Hematopoietic multipotent progenitor cell (in vitro differentiated cells): ENCODE measurements around the gene CDCA5. TPM values are rescaled to one million over a fixed set of nuclear protein-coding genes. Genes with fewer than 3 reads are reported as not detected.
A peak's percentile ranks its signal among the peaks of the same experiment; 100 is the strongest.

ENCODE experiments used
- DNase-seq, 3 donors: peaks; one replicate each; pipeline ENCODE4 v3.0.0-alpha.2; 2011 to 2015; ENCODE audit warnings: low read depth in 2 of 3, low spot score in 2 of 3
- small RNA-seq: library from RNA; depleted of rRNA; stranded (forward); fragments of <200 nt; gene quantifications from one replicate; pipeline ENCODE3, GENCODE V24; 2012
- total RNA-seq: library from RNA; depleted of rRNA; stranded (reverse); fragments of >200 nt; gene quantifications from one replicate; pipeline ENCODE4 v1.2.3, GENCODE V29; 2012

The CDCA5 gene
- total RNA-seq, 1 donor: 5.1 TPM

DNA sequence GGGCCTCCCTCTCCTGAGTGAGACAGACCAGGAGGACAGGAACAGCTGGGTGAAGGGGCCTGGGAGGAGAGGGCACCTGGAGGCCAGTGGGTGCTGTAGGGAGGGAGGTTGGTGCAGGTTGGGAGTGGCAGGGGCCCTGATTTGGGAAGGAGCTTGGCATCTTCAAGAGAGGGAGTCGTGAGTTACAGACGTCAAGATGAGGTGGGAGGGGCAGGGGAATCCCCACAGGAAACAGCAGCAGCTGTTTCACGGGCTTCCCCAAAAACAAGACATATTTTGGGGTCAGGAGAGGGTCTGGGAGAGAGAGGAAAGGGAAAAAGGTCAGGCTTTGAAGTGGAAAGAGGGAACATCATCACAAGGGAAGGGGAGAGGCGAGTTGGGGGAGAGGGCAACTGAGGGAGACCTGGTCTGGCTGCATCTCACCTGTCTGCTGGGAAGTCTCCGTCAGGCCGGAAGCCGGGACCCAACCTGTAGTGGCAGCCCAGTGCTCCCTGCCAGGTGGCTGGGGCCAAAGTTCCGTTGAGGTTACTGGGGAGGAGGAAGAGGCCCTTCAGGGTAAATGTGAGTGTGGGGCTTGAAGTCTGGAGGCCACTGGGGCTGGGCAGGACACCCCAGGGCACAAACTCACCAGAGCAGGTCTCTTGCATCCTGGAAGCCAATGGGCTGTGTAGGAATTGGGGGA lies 29.9 kb downstream of the CDCA5 start:
- peak; percentile 14 to 53 (median 41) for DNase-seq

DNA sequence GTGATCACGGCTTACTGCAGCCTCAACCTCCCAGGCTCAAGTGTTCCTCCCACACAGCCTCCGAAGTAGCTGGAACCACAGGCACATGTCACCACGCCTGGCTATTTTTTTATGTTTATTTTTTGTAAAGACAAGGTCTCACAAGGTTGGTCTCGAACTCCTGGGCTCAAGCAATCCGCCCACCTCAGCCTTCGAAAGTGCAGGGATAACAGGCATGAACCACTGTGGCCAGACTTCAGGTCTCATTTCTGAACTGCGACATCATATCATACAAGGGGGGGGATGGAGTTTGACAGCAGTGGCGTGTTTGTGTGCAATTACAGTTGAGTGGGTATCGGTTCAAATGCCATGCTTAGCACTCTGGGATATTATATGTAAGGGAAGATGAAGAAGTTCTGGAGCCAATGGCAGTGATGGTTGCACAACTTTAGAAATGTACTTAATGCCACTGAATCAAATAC lies 32.4 kb downstream of the CDCA5 start:
- no peak for DNase-seq

- peak in 1 of 3 donors; percentile 29 for DNase-seq
Observed at GRCh38 chr11:65047581-65048422, 36.0 kb downstream of the CDCA5 start.

DNA sequence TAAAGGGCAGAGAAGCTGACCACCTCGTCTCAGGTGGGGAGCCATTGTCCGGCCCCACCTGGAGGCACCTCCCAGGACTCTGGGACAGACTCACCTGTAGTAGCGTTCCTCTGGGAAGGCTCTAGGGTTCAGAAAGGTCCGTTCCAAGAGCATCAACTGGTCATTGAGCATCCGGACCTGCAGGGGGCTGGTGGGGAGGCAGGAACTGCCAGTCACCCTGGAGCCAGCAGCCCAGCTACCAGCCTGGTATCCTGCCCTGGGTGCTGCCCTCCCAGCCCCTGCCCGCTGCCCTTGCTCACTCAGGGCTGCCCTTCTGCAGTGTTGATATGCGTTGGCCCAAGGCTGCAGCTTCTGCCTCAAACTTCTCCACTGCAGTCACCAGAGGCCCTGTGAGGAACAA lies 38.1 kb downstream of the CDCA5 start:
- DNase-seq: no peak

DNA sequence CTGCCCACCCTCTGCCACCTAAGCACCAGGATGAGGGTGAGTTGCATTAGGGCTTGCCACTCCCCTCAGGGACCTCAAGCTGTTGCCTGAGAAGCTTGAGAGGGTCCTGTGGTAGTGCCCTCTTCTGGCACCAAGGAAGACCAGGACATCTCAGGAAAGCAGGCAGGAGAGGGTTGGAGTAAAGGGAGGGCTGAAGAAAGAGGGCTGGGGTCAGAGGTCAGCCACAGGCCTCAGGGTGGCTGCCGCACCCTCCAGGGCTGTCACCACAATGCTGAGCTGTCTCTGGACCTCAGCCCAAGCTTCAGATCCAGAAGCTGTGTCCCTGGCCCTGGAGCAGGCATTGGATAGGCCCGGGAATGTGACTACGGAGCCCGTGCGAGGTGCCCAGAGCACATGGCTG lies 38.8 kb downstream of the CDCA5 start:
- no peak for DNase-seq

DNA sequence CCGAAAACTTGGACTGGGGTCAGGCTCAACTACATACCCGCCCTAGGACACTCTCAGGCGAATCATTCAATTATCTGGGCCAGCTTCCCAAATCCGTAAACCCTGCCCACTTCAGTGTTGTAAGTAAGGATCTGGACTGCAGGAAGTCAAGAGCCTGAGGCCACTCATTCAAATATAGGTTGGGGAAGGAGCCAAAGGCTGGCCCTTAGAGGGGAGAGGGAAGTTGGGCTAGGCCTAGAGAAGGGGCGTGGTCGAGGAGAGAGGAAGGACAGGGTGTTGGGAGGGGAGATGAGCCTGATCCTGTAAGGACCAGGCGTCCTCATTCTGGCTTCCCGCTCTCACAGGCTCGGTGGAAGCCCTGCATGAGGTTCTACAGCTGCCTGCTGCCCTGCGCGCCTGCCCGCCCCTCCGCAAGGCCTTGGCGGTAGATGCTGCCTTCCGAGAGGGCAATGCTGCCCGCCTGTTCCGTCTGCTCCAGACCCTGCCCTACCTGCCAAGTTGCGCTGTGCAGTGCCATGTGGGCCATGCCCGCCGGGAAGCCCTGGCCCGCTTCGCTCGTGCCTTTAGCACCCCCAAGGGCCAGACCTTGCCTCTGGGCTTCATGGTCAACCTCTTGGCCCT lies 39.8 kb downstream of the CDCA5 start:
- no peak for DNase-seq

DNA sequence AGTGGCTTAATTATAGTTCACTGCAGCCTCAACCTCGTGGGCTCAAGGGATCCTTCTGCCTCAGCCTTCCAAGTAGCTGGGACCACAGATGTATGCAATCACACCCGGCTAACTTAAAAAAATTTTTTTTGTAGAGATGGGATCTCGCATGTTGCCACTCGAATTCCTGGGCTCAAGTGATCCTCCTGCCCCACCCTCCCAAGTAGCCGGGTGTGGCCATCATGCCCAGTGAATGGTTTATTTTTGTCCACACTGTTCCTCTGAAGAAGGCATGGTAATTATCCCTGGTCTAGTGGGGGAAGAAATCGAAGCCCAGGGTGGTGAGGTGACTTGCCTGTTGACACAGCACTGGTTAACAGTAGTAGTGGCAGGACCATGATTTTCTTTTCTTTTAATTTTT lies 40.9 kb downstream of the CDCA5 start:
- no peak for DNase-seq

DNA sequence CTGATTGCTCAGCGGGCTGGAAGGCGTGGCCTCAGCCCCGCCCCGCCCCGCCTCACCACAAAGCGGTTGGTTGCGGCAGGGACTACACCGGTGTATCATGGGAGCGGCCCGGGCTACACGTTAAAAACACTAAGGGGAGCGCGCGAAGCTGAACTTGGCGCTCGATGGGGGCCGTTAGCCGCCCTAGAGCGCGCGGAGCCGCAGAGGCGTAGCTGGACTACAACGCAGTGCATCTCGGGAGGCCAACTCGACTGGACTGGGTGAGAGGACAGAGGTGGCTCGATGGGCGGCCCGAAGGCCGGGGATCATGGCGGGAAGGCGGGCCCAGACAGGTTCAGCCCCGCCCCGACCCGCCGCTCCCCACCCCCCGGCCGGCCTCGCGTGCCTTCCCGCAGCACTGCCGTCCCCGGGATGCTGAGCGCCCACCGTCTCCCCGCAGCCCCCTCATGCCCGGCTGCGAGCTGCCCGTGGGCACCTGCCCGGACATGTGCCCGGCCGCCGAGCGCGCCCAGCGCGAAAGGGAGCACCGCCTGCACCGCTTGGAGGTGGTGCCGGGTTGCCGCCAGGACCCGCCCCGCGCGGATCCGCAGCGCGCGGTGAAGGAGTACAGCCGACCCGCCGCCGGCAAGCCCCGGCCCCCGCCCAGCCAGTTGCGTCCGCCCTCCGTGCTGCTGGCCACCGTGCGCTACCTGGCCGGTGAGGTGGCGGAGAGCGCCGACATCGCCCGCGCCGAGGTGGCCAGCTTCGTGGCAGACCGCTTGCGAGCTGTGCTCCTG lies 42.8 kb downstream of the CDCA5 start, which contains the start of gene SAC3D1:
Gene SAC3D1 (plus strand): TSS at position 364 of the 776 bp plus-strand sequence. CDS start 83 bp downstream, at position 447.
- peak; percentile 74 to 95 (median 93) for DNase-seq

GRCh38 chr11:65040520-65040846 lies 43.4 kb downstream of the CDCA5 start:
- no peak for DNase-seq

GRCh38 chr11:65036931-65037330 lies 46.9 kb downstream of the CDCA5 start:
- no peak for DNase-seq

- no peak for DNase-seq
Observed at GRCh38 chr11:65035579-65035978, 48.3 kb downstream of the CDCA5 start.

DNA sequence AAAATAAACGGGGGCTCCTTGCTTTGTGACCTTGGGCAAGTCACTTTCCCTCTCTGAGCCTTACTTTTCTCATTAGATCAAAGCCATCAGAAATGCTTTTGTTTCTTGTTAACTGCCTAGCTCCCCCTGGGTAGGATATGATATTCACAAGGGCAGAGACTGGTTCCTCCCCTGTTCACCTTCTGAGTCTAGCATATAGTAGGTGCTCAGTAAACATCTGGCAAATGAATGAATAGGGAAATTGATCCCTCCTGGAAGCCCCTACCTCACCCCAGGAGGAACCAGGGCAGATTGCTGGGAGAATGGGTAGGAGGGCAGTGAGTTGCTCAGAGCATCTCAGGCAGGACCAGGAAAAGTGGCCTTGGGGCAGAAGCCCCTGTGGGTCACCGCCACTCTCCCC lies 49.4 kb downstream of the CDCA5 start:
- DNase-seq: no peak

GRCh38 chr11:65032216-65032615 lies 51.6 kb downstream of the CDCA5 start:
- DNase-seq: no peak

Small RNAs within 50 kb of the gene (small RNA-seq; reads per million reads assigned to genes)
- not detected for gene SNX15

Other genes starting within 250 kb of the CDCA5 start
- 7.5 TPM for gene CDC42BPG, start 239.4 kb downstream of the CDCA5 start, total RNA-seq
- gene EHD1, start 205.4 kb downstream of the CDCA5 start, total RNA-seq: 105 TPM
- gene ATG2A, start 166.8 kb downstream of the CDCA5 start, total RNA-seq: 29.9 TPM
- 5.9 TPM for gene PPP2R5B, start 159.4 kb downstream of the CDCA5 start, total RNA-seq
- not detected for gene GPHA2, start 148.1 kb downstream of the CDCA5 start, total RNA-seq
- gene MAJIN, start 111.9 kb downstream of the CDCA5 start, total RNA-seq: not detected
- 0.81 TPM for gene BATF2, start 87.1 kb downstream of the CDCA5 start, total RNA-seq
- 171 TPM for gene ARL2, start 69.9 kb downstream of the CDCA5 start, total RNA-seq
- 25.9 TPM for gene SNX15, start 56.6 kb downstream of the CDCA5 start, total RNA-seq
- 12.4 TPM for gene SAC3D1, start 42.8 kb downstream of the CDCA5 start, total RNA-seq
- 94.5 TPM for gene NAALADL1, start 25.5 kb downstream of the CDCA5 start, total RNA-seq
- gene ZFPL1, start 182 bp upstream of the CDCA5 start, total RNA-seq: 60.6 TPM
- 657 TPM for gene VPS51, start 12.2 kb upstream of the CDCA5 start, total RNA-seq
- 46.6 TPM for gene TM7SF2, start 27.8 kb upstream of the CDCA5 start, total RNA-seq
- 11.0 TPM for gene ZNHIT2, start 33.7 kb upstream of the CDCA5 start, total RNA-seq
- 655 TPM for gene FAU, start 38.1 kb upstream of the CDCA5 start, total RNA-seq
- 53.9 TPM for gene MRPL49, start 38.3 kb upstream of the CDCA5 start, total RNA-seq
- 44.7 TPM for gene SYVN1, start 50.5 kb upstream of the CDCA5 start, total RNA-seq
- gene SPDYC, start 86.2 kb upstream of the CDCA5 start, total RNA-seq: not detected
- gene CAPN1, start 97.9 kb upstream of the CDCA5 start, total RNA-seq: 160 TPM
- gene POLA2, start 177.9 kb upstream of the CDCA5 start, total RNA-seq: 18.9 TPM
- 0.81 TPM for gene CDC42EP2, start 230.8 kb upstream of the CDCA5 start, total RNA-seq
- 65.2 TPM for gene DPF2, start 249.8 kb upstream of the CDCA5 start, total RNA-seq